HepG2 (cell line): ENCODE measurements around the gene C11orf21. TPM values are rescaled to one million over a fixed set of nuclear protein-coding genes. Genes with fewer than 3 reads are reported as not detected.

Source experiments
- ATAC-seq: fragments of 200-7000 bp; cut with Tn5 transposase; 3 replicates; pipeline ENCODE4 v1.9.1; 2020; ENCODE audit warnings: mild to moderate bottlenecking, moderate library complexity
- BruUV-seq: library from RNA; stranded (reverse); fragments of 400-500 nt; replicated peaks from 2 replicates; lab custom pipeline; 2021; lab: Mats Ljungman, UMichigan
- CTCF ChIA-PET: fragments of 300-600 bp; formaldehyde crosslinking; extraction: SDS; loops from one replicate; lab custom pipeline; 2021; ENCODE audit warnings: low total read pairs, inconsistent platforms, low intra/inter-chr PET ratio; lab: Yijun Ruan, JAX
- POLR2A ChIA-PET: fragments of 350-600 bp; sonication (Branson Sonifier 250); formaldehyde crosslinking; loops from one replicate; lab custom pipeline; 2020; ENCODE audit warnings: antibody characterized with exemption, inconsistent platforms; lab: Yijun Ruan, JAX
- DNase-seq: peaks from one replicate; pipeline ENCODE4 v3.0.0-alpha.2; 2015; ENCODE audit warnings: low spot score
- FAIRE-seq: peaks from 3 replicates; lab custom pipeline; 2011; peaks lifted over from hg19 to GRCh38; lab: Jason Lieb, UNC
- H2AFZ ChIP-seq: one replicate; pipeline ENCODE4 v1.6.1; 2011; ENCODE audit warnings: low read length, inconsistent platforms
- H3K27ac ChIP-seq: fragments of 300-600 bp; 3 replicates; pipeline ENCODE4 v1.8.0; 2011; ENCODE audit warnings: mixed run types, mild to moderate bottlenecking, mixed read lengths, low read length, inconsistent platforms; ENCODE audit not compliant: insufficient read depth; ENCODE audit errors: extremely low read length
- H3K27me3 ChIP-seq, 2 experiments: fragments of 200-600 bp in 1 of 2; 2 replicates in 1 of 2; 3 replicates in 1 of 2; pipeline versions ENCODE4 v1.6.0 to v1.8.0; 2011; ENCODE audit warnings: low read length in 2 of 2, mild to moderate bottlenecking in 2 of 2, moderate library complexity in 2 of 2, inconsistent platforms in 1 of 2; ENCODE audit not compliant: insufficient read depth in 2 of 2, control insufficient read depth in 1 of 2
- H3K36me3 ChIP-seq, 2 experiments: fragments of 200-600 bp in 1 of 2; replicated peaks in 1 of 2; 2 replicates in 1 of 2; 3 replicates in 1 of 2; pipeline versions ENCODE4 v1.5.1 to v1.8.0; 2011; ENCODE audit warnings: low read length in 2 of 2, inconsistent platforms in 1 of 2; ENCODE audit not compliant: insufficient read depth in 2 of 2, control insufficient read depth in 1 of 2
- H3K4me1 ChIP-seq: 2 replicates; pipeline ENCODE4 v1.5.1; 2012; ENCODE audit warnings: low read length, inconsistent platforms; ENCODE audit not compliant: insufficient read depth
- H3K4me2 ChIP-seq: 2 replicates; pipeline ENCODE4 v1.6.0; 2011; ENCODE audit warnings: low read depth, low read length, inconsistent platforms
- H3K4me3 ChIP-seq, 3 experiments: fragments of 200-600 bp in 1 of 3; sonication (generic), shearing (Covaris generic) in 1 of 3; replicated peaks in 1 of 3; 2 replicates each; pipeline ENCODE4 v1.5.1; 2011 to 2016; ENCODE audit warnings: low read length in 3 of 3, inconsistent platforms in 2 of 3, low read depth in 2 of 3, mild to moderate bottlenecking in 2 of 3, control low read depth in 1 of 3, mixed read lengths in 1 of 3; ENCODE audit not compliant: insufficient read depth in 1 of 3
- H3K79me2 ChIP-seq: one replicate; pipeline ENCODE4 v1.6.1; 2011; ENCODE audit warnings: low read length, inconsistent platforms; ENCODE audit not compliant: insufficient read depth
- H3K9ac ChIP-seq: 2 replicates; pipeline ENCODE4 v1.6.0; 2011; ENCODE audit warnings: mild to moderate bottlenecking, low read depth, low read length, inconsistent platforms; ENCODE audit not compliant: insufficient read depth
- H3K9me3 ChIP-seq: 2 replicates; pipeline ENCODE4 v1.5.1; 2012; ENCODE audit warnings: mild to moderate bottlenecking, low read length
- H4K20me1 ChIP-seq: 2 replicates; pipeline ENCODE4 v1.6.0; 2011; ENCODE audit warnings: inconsistent platforms, mild to moderate bottlenecking, low read length, moderate library complexity; ENCODE audit not compliant: insufficient read depth
- AGO2 ChIP-seq: fragments of 200-400 bp; formaldehyde crosslinking; optimal IDR thresholded peaks from 2 replicates; pipeline ENCODE3; 2017; ENCODE audit warnings: mild to moderate bottlenecking, low read depth, low read length, moderate library complexity
- DR1 ChIP-seq: sonication (generic); formaldehyde crosslinking; IDR thresholded peaks from 2 replicates; pipeline ENCODE4 v1.8.0; 2021; ENCODE audit warnings: mild to moderate bottlenecking, missing genetic modification reagents, inconsistent platforms
- FIP1L1 ChIP-seq: fragments of 200-400 bp; formaldehyde crosslinking; IDR thresholded peaks from 2 replicates; pipeline ENCODE4 v1.6.1; 2018; ENCODE audit warnings: low read depth, mild to moderate bottlenecking, low read length, moderate library complexity, borderline replicate concordance; ENCODE audit not compliant: insufficient read depth
- HNRNPLL ChIP-seq: fragments of 200-400 bp; formaldehyde crosslinking; IDR thresholded peaks from 2 replicates; pipeline ENCODE4 v1.6.1; 2017; ENCODE audit warnings: mild to moderate bottlenecking, low read depth, low read length; ENCODE audit not compliant: poor library complexity, severe bottlenecking
- HNRNPUL1 ChIP-seq: fragments of 200-400 bp; formaldehyde crosslinking; IDR thresholded peaks from 2 replicates; pipeline ENCODE4 v1.6.1; 2017; ENCODE audit warnings: low read depth, mild to moderate bottlenecking, low read length, moderate library complexity
- KLF15 ChIP-seq: sonication (generic); formaldehyde crosslinking; IDR thresholded peaks from 2 replicates; pipeline ENCODE4 v1.8.1; 2023; ENCODE audit warnings: borderline replicate concordance, mild to moderate bottlenecking, inconsistent platforms, missing genetic modification reagents, mixed read lengths
- MIXL1 ChIP-seq: IDR thresholded peaks from 2 replicates; pipeline ENCODE4 v1.6.1; 2016
- MTF2 ChIP-seq: sonication (generic); formaldehyde crosslinking; IDR thresholded peaks from 2 replicates; pipeline ENCODE4 v1.5.0; 2020; ENCODE audit warnings: missing genetic modification reagents, borderline replicate concordance
- PITX1 ChIP-seq: sonication (generic); formaldehyde crosslinking; IDR thresholded peaks from 2 replicates; pipeline ENCODE4 v1.5.1; 2020; ENCODE audit warnings: mild to moderate bottlenecking, missing genetic modification reagents
- WIZ ChIP-seq: sonication (generic); formaldehyde crosslinking; IDR thresholded peaks from 2 replicates; pipeline ENCODE4 v1.5.1; 2020; ENCODE audit warnings: mild to moderate bottlenecking, missing genetic modification reagents
- ZBTB7A ChIP-seq: sonication (generic); formaldehyde crosslinking; IDR thresholded peaks from 2 replicates; pipeline ENCODE4 v1.8.0; 2022; ENCODE audit warnings: mild to moderate bottlenecking, missing genetic modification reagents
- ZNF17 ChIP-seq: sonication (generic); formaldehyde crosslinking; IDR thresholded peaks from 2 replicates; pipeline ENCODE4 v1.5.0; 2020; ENCODE audit warnings: mild to moderate bottlenecking, missing genetic modification reagents
- ZNF367 ChIP-seq: sonication (generic); formaldehyde crosslinking; IDR thresholded peaks from 2 replicates; pipeline ENCODE4 v1.4.0; 2020; ENCODE audit warnings: missing genetic modification reagents, borderline replicate concordance
- ZNF441 ChIP-seq: sonication (generic); formaldehyde crosslinking; IDR thresholded peaks from 2 replicates; pipeline ENCODE4 v1.7.0; 2021; ENCODE audit warnings: missing genetic modification reagents, borderline replicate concordance
- ZNF724P ChIP-seq: sonication (generic); formaldehyde crosslinking; IDR thresholded peaks from 2 replicates; pipeline ENCODE4 v1.8.0; 2022; ENCODE audit warnings: missing genetic modification reagents, borderline replicate concordance
- WGBS: methylation state at CpG from one replicate; pipeline ENCODE4 v1.1.6; 2017; ENCODE audit warnings: low lambda C conversion rate; 5-methylcytosine and 5-hydroxymethylcytosine counted together
- in situ Hi-C: cut with HindIII; loops from 2 replicates; pipeline ENCODE4 v1.10.0; 2017; ENCODE audit warnings: low pct_unique_long_range_greater_than_20kb; ENCODE audit not compliant: extremely low pct_ligation_motif_present
- intact Hi-C: fragments of 100-400 bp; cut with micrococcal nuclease; formaldehyde crosslinking; loops from one replicate; pipeline ENCODE4 v1.10.0; 2022; ENCODE audit not compliant: unreplicated experiment
- polyA plus RNA-seq, 8 experiments: library from polyadenylated mRNA; depleted of rRNA in 3 of 8; stranded (reverse) in 7 of 8; unstranded in 1 of 8; fragments of >200 nt; fragmentation: Illumina TruSeq in 4 of 8; extraction: Trizol in 4 of 8; gene quantifications; 2 replicates each; pipeline versions ENCODE4 v1.2.1 to v1.2.3, GENCODE V29; 2011 to 2016; ENCODE audit warnings: low read depth in 4 of 8, missing spikeins in 1 of 8, mixed read lengths in 1 of 8; ENCODE audit not compliant: insufficient read depth in 1 of 8
- total RNA-seq, 5 experiments: library from RNA; depleted of rRNA; stranded (reverse); fragments of >200 nt; fragmentation: Illumina TruSeq; extraction: Trizol; gene quantifications; 2 replicates each; pipeline ENCODE4 v1.2.3, GENCODE V29; 2016; ENCODE audit warnings: low read depth in 1 of 5
- TF ChIP-seq, protein P1 (sequence below): sonication (generic); formaldehyde crosslinking; IDR thresholded peaks from 2 replicates; pipeline ENCODE4 v1.4.0; 2020; ENCODE audit warnings: missing genetic modification reagents
- TF ChIP-seq, protein P2 (sequence below): sonication (generic); formaldehyde crosslinking; IDR thresholded peaks from 2 replicates; pipeline ENCODE4 v1.4.0; 2020; ENCODE audit warnings: mild to moderate bottlenecking, missing genetic modification reagents

C11orf21 gene
- total and polyA plus RNA-seq, 2 of the 13 experiments (the other 11 are each of a cell fraction or from before 2014, with no cell fraction given) = 0.08 TPM; not detected in 1

- TF ChIP-seq MTF2 = no peak
- TF ChIP-seq FIP1L1 = no peak
- TF ChIP-seq PITX1 (CRISPR knock-in tag) = no peak
- TF ChIP-seq, protein P1, sequence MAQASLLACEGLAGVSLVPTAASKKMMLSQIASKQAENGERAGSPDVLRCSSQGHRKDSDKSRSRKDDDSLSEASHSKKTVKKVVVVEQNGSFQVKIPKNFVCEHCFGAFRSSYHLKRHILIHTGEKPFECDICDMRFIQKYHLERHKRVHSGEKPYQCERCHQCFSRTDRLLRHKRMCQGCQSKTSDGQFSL (CRISPR knock-in tag) = no peak
- TF ChIP-seq ZNF17 (CRISPR knock-in tag) = no peak
- TF ChIP-seq DR1 (CRISPR knock-in tag) = no peak
- no peak for TF ChIP-seq WIZ (CRISPR knock-in tag)
- no peak for TF ChIP-seq HNRNPLL
- no peak for TF ChIP-seq ZNF367 (CRISPR knock-in tag)
- TF ChIP-seq ZNF441 (CRISPR knock-in tag) = no peak
Observed at GRCh38 chr11:2277933-2278523, 23.7 kb downstream of the C11orf21 start (continued).

DNA sequence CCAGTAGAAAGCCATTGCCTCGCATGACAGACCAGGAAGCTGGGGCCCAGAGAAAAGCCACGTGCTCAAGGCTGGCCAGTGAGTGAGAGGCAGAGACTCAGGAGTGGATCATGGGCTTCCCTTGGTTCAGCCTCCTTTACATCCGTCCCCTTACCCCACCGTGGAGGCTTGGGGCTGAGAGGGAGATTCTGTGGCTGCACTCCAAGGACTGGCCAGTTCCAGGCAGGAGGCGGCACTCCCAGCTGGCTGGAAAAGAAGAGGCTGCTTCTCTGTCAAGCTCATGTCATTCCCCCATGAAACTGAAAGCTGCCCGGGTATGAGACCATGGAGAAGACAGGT, 24.7 kb downstream of the C11orf21 start:
- no peaks in the 10 kb centered on the region for H3K4me1 ChIP-seq
- no TSS peak for BruUV-seq
- H4K20me1 ChIP-seq = no peaks in the 10 kb centered on the region
- no peak overlapping the region for H3K4me3 ChIP-seq
- H3K4me2 ChIP-seq = no peak overlapping the region
- 35% methylated on average over 6 of the region's 6 CpGs for WGBS
- no peak overlapping the region for H2AFZ ChIP-seq
- POLR2A ChIA-PET = no interaction called here
- H3K36me3 ChIP-seq = no peaks in the 10 kb centered on the region
- no peaks in the 10 kb centered on the region for H3K79me2 ChIP-seq
- peaks cover 1 to 39% of the 10 kb centered on the region in 2 experiments for H3K27me3 ChIP-seq
- H3K9ac ChIP-seq = no peak overlapping the region
- no peak for FAIRE-seq
- in situ Hi-C loops = no loop called here
- H3K27ac ChIP-seq = no peak overlapping the region
- CTCF ChIA-PET = no interaction called here
- ATAC-seq = no peak
- DNase-seq = no peak
- no peaks in the 10 kb centered on the region for H3K9me3 ChIP-seq
- intact Hi-C loops = no loop called here
- TF ChIP-seq ZBTB7A (CRISPR knock-in tag) (no peak), ZNF724P (CRISPR knock-in tag) (no peak), HNRNPUL1 (no peak), KLF15 (no peak), AGO2 (no peak), MIXL1 (CRISPR knock-in tag) (no peak)
- TF ChIP-seq, protein P2, sequence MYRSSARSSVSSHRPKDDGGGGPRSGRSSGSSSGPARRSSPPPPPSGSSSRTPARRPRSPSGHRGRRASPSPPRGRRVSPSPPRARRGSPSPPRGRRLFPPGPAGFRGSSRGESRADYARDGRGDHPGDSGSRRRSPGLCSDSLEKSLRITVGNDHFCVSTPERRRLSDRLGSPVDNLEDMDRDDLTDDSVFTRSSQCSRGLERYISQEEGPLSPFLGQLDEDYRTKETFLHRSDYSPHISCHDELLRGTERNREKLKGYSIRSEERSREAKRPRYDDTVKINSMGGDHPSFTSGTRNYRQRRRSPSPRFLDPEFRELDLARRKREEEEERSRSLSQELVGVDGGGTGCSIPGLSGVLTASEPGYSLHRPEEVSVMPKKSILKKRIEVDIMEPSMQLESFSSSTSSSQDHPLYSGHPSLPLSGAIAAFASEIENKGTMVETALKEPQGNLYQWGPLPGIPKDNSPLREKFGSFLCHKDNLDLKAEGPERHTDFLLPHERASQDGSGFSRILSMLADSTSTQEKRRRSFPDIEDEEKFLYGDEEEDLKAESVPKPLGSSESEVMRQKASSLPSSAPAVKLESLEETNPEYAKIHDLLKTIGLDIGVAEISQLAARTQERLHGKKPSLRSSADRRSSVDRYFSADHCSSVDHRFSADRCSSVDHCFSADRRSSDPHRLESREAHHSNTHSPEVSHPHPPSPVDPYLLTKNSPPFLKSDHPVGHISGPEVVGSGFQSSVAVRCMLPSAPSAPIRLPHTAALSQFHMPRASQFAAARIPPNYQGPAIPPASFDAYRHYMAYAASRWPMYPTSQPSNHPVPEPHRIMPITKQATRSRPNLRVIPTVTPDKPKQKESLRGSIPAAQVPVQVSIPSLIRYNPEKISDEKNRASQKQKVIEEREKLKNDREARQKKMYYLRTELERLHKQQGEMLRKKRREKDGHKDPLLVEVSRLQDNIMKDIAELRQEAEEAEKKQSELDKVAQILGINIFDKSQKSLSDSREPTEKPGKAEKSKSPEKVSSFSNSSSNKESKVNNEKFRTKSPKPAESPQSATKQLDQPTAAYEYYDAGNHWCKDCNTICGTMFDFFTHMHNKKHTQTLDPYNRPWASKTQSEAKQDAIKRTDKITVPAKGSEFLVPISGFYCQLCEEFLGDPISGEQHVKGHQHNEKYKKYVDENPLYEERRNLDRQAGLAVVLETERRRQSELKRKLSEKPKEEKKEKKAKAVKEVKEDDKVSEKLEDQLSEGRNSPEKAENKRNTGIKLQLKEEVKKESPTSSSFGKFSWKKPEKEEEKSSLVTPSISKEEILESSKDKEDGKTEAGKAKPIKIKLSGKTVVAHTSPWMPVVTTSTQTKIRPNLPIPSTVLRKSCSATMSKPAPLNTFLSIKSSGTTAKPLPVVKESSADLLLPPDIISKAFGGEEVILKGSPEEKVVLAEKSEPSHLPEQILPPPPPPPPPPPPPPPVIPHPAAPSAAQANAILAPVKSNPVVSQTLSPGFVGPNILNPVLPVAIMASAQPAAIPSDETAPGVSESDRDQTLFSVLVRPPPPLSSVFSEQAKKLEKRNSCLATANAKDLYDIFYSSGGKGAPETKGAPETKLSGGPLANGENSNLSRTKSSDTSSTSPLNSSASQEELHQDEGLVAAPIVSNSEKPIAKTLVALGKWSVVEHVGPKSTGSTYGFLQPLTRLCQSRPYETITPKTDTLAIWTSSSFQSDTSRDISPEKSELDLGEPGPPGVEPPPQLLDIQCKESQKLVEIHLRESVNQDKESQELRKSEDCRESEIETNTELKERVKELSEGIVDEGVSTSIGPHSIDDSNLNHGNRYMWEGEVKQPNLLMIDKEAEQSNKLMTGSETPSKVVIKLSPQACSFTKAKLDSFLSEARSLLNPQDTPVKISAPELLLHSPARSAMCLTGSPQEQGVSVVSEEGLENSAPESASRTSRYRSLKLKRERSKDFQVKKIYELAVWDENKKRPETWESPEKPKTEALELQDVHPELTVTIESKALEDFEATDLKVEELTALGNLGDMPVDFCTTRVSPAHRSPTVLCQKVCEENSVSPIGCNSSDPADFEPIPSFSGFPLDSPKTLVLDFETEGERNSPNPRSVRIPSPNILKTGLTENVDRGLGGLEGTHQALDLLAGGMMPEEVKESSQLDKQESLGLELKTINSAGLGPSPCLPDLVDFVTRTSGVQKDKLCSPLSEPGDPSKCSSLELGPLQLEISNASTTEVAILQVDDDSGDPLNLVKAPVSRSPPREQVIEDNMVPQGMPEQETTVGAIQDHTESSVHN (CRISPR knock-in tag) = no peak
